ENCODE data around the gene THOP1. TPM values are rescaled to one million over a fixed set of nuclear protein-coding genes. Genes with fewer than 3 reads are reported as not detected.

The THOP1 gene
- total RNA-seq, 4 donors from 2014 or later: 29.7 to 79.0 (median 58.9) TPM

GRCh38 chr19:2805261-2805900 lies 20.1 kb downstream of the THOP1 start:
- no peaks in the 10 kb centered on the region for H3K4me1 ChIP-seq

GRCh38 chr19:2805991-2806649 lies 20.8 kb downstream of the THOP1 start:
- Histone ChIP-seq H3K4me3 (replicated peaks in 1 of 3) (no peak overlapping the region), H3K36me3 (peaks cover 30 to 45% of the 10 kb centered on the region in 2 donors), H3K9me3 (no peaks in the 10 kb centered on the region), H3K27ac (no peak overlapping the region), H3K4me1 (no peaks in the 10 kb centered on the region), H3K27me3 (no peaks in the 10 kb centered on the region)
- DNase-seq: no peak
- TF ChIP-seq POLR2A (IDR thresholded peaks at IDR 0.05) (no peak), CTCF (IDR thresholded peaks at IDR 0.05) (no peak)
- intact Hi-C loops (cut with DNase I): no loop called here
- 96 to 97% methylated on average over 12 to 21 of the region's 23 CpGs for WGBS, 2 donors

More at GRCh38 chr19:2805261-2805900, 20.1 kb downstream of the THOP1 start:
- no peak for DNase-seq
- no peaks in the 10 kb centered on the region for H3K27me3 ChIP-seq
- no peaks in the 10 kb centered on the region for H3K9me3 ChIP-seq
- no peak overlapping the region for H3K27ac ChIP-seq
- no peak overlapping the region for H3K4me3 ChIP-seq (replicated peaks in 1 of 3)
- intact Hi-C loops (cut with DNase I): no loop called here
- H3K36me3 ChIP-seq: peaks cover 37 to 49% of the 10 kb centered on the region in 2 donors
- TF ChIP-seq POLR2A (IDR thresholded peaks at IDR 0.05): no peak
- TF ChIP-seq CTCF (IDR thresholded peaks at IDR 0.05): no peak
- 96 to 99% methylated on average over 12 to 16 of the region's 28 CpGs for WGBS, 2 donors

GRCh38 chr19:2806736-2807378 lies 21.6 kb downstream of the THOP1 start:
- no peak for DNase-seq
- no peaks in the 10 kb centered on the region for H3K4me1 ChIP-seq
- peaks cover 30 to 45% of the 10 kb centered on the region in 2 donors for H3K36me3 ChIP-seq
- no peaks in the 10 kb centered on the region for H3K27me3 ChIP-seq
- intact Hi-C loops (cut with DNase I): no loop called here
- TF ChIP-seq POLR2A (IDR thresholded peaks at IDR 0.05) (no peak), CTCF (IDR thresholded peaks at IDR 0.05) (no peak)
- H3K27ac ChIP-seq: no peak overlapping the region
- WGBS, 2 donors: 93 to 99% methylated on average over 20 to 26 of the region's 34 CpGs
- no peaks in the 10 kb centered on the region for H3K9me3 ChIP-seq
- H3K4me3 ChIP-seq (replicated peaks in 1 of 3): no peak overlapping the region

GRCh38 chr19:2807379-2808128 lies 22.3 kb downstream of the THOP1 start:
- no peak overlapping the region for H3K4me3 ChIP-seq (replicated peaks in 1 of 3)
- peaks cover 30 to 45% of the 10 kb centered on the region in 2 donors for H3K36me3 ChIP-seq
- DNase-seq: no peak
- no peaks in the 10 kb centered on the region for H3K4me1 ChIP-seq
- intact Hi-C loops (cut with DNase I): no loop called here
- H3K9me3 ChIP-seq: no peaks in the 10 kb centered on the region
- H3K27me3 ChIP-seq: no peaks in the 10 kb centered on the region
- WGBS, 2 donors: 96 to 97% methylated on average over 21 to 39 of the region's 56 CpGs
- no peak overlapping the region for H3K27ac ChIP-seq
- TF ChIP-seq CTCF (IDR thresholded peaks at IDR 0.05) (no peak), POLR2A (IDR thresholded peaks at IDR 0.05) (no peak)

Measured in thyroid gland (tissue), 4 donors.